Fibroblast of lung (primary cell): ENCODE results near the gene LRFN2. TPM values are rescaled to one million over a fixed set of nuclear protein-coding genes. Genes with fewer than 3 reads are reported as not detected.

ENCODE experiments used
- DNase-seq, 2 donors: peaks; one replicate each; pipeline versions ENCODE4 v3.0.0 to v3.0.0-alpha.2; 2010; ENCODE audit warnings: low read depth in 2 of 2
- H2AFZ ChIP-seq: 2 replicates; pipeline ENCODE4 v1.5.1; 2012; ENCODE audit warnings: low read length, control low read depth, inconsistent platforms
- H3K27ac ChIP-seq: 2 replicates; pipeline ENCODE4 v1.5.1; 2011; ENCODE audit warnings: low read length, control low read depth; ENCODE audit not compliant: insufficient read depth
- H3K27me3 ChIP-seq: 2 replicates; pipeline ENCODE4 v1.5.1; 2011; ENCODE audit warnings: mild to moderate bottlenecking, low read length; ENCODE audit not compliant: control insufficient read depth, insufficient read depth
- H3K36me3 ChIP-seq: 2 replicates; pipeline ENCODE4 v1.5.1; 2011; ENCODE audit warnings: low read length; ENCODE audit not compliant: control insufficient read depth, insufficient read depth
- H3K4me1 ChIP-seq: 2 replicates; pipeline ENCODE4 v1.5.1; 2011; ENCODE audit warnings: low read length; ENCODE audit not compliant: control insufficient read depth, insufficient read depth; ENCODE audit errors: extremely low read depth
- H3K4me2 ChIP-seq: 2 replicates; pipeline ENCODE4 v1.5.1; 2011; ENCODE audit warnings: low read length, control low read depth; ENCODE audit not compliant: insufficient read depth; ENCODE audit errors: extremely low read depth
- H3K4me3 ChIP-seq, 4 experiments: fragments of 200-600 bp in 1 of 4; sonication (generic) in 1 of 4; replicated peaks in 1 of 4; 2 replicates each; pipeline ENCODE4 v1.5.1; 2011 to 2016; ENCODE audit warnings: low read length in 4 of 4, low read depth in 3 of 4, mild to moderate bottlenecking in 3 of 4, control low read depth in 2 of 4, inconsistent platforms in 1 of 4, mixed read lengths in 1 of 4; ENCODE audit not compliant: insufficient read depth in 1 of 4; ENCODE audit errors: control extremely low read depth in 1 of 4
- H3K79me2 ChIP-seq: 2 replicates; pipeline ENCODE4 v1.5.1; 2012; ENCODE audit warnings: mild to moderate bottlenecking, low read length, inconsistent platforms; ENCODE audit not compliant: control insufficient read depth, insufficient read depth
- H3K9ac ChIP-seq: 2 replicates; pipeline ENCODE4 v1.5.1; 2011; ENCODE audit warnings: mild to moderate bottlenecking, low read length, control low read depth; ENCODE audit not compliant: insufficient read depth
- H3K9me3 ChIP-seq: 2 replicates; pipeline ENCODE4 v1.5.1; 2012; ENCODE audit warnings: low read depth, low read length; ENCODE audit not compliant: control insufficient read depth, insufficient read depth
- H4K20me1 ChIP-seq: 2 replicates; pipeline ENCODE4 v1.5.1; 2011; ENCODE audit warnings: low read length; ENCODE audit not compliant: control insufficient read depth, insufficient read depth; ENCODE audit errors: extremely low read depth
- EZH2 ChIP-seq: IDR thresholded peaks from 2 replicates; pipeline ENCODE4 v1.5.1; 2012; ENCODE audit warnings: low read length, control low read depth, mild to moderate bottlenecking; ENCODE audit errors: missing control alignments
- polyA plus RNA-seq, 2 donors: library from polyadenylated mRNA; depleted of rRNA in 1 of 2; stranded (reverse) in 1 of 2; unstranded in 1 of 2; fragments of >200 nt; gene quantifications; 2 replicates each; pipeline ENCODE4 v1.2.1, GENCODE V29; 2011 to 2012; ENCODE audit warnings: missing spikeins in 1 of 2
- total RNA-seq: library from RNA; depleted of rRNA; stranded (reverse); fragments of >200 nt; gene quantifications from 2 replicates; pipeline ENCODE4 v1.2.1, GENCODE V29; 2014
- TF ChIP-seq, protein P1 (sequence below), 2 donors: IDR thresholded peaks in 1 of 2; conservative IDR thresholded peaks in 1 of 2; 1 replicate in 1 of 2; 2 replicates in 1 of 2; pipeline ENCODE4 v1.5.1; 2011 to 2012; ENCODE audit warnings: low read length in 2 of 2, control low read depth in 1 of 2, inconsistent platforms in 1 of 2, low read depth in 1 of 2, mild to moderate bottlenecking in 1 of 2

Gene LRFN2
- total and polyA plus RNA-seq, 2 donors (not counting 1 experiment from before 2014, with no cell fraction given) = not detected

DNA sequence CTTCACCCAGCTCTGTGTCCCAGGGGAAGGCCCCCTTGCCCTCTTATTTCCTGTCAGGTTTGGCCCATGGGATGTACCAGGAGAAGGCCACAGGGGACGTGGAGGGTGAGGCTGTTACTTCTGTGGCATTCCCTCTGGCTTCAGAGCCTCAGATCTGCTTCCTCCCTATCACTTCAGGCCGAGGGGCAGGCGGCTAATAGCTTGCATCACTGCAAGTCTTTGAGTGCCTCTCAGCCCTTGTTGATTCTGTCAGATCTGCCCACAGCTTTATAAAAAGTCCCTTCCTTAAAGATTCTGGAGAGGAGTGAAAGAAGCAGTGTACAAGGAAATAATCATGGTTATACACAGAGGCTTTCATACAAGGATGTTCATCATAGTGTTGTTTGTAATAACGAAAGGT, 86.9 kb downstream of the LRFN2 start:
- TF ChIP-seq EZH2 = no peak
- TF ChIP-seq, protein P1, sequence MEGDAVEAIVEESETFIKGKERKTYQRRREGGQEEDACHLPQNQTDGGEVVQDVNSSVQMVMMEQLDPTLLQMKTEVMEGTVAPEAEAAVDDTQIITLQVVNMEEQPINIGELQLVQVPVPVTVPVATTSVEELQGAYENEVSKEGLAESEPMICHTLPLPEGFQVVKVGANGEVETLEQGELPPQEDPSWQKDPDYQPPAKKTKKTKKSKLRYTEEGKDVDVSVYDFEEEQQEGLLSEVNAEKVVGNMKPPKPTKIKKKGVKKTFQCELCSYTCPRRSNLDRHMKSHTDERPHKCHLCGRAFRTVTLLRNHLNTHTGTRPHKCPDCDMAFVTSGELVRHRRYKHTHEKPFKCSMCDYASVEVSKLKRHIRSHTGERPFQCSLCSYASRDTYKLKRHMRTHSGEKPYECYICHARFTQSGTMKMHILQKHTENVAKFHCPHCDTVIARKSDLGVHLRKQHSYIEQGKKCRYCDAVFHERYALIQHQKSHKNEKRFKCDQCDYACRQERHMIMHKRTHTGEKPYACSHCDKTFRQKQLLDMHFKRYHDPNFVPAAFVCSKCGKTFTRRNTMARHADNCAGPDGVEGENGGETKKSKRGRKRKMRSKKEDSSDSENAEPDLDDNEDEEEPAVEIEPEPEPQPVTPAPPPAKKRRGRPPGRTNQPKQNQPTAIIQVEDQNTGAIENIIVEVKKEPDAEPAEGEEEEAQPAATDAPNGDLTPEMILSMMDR (conservative IDR thresholded peaks at IDR 0.05 in 1 of 2, IDR thresholded peaks at IDR 0.05 in 1 of 2; ENCODE audit: low read depth in 1 of 2, low read length in 2 of 2) = no peak
- Histone ChIP-seq H3K27ac (no peak overlapping the region), H3K9me3 (no peaks in the 10 kb centered on the region), H3K4me3 (no peak overlapping the region), H3K9ac (no peak overlapping the region), H4K20me1 (no peaks in the 10 kb centered on the region), H3K27me3 (no peaks in the 10 kb centered on the region), H2AFZ (no peak overlapping the region), H3K4me1 (no peaks in the 10 kb centered on the region), H3K36me3 (no peaks in the 10 kb centered on the region), H3K79me2 (no peaks in the 10 kb centered on the region), H3K4me2 (no peak overlapping the region)
- no peak for DNase-seq

GRCh38 chr6:40499215-40499614, 87.9 kb downstream of the LRFN2 start:
- Histone ChIP-seq H3K4me1 (no peaks in the 10 kb centered on the region), H3K79me2 (no peaks in the 10 kb centered on the region), H3K9ac (no peak overlapping the region), H2AFZ (no peak overlapping the region), H3K27ac (no peak overlapping the region), H3K27me3 (no peaks in the 10 kb centered on the region), H4K20me1 (no peaks in the 10 kb centered on the region), H3K36me3 (no peaks in the 10 kb centered on the region), H3K9me3 (no peaks in the 10 kb centered on the region), H3K4me3 (no peak overlapping the region), H3K4me2 (no peak overlapping the region)
- no peak for DNase-seq
- TF ChIP-seq, protein P1 (conservative IDR thresholded peaks at IDR 0.05 in 1 of 2, IDR thresholded peaks at IDR 0.05 in 1 of 2; ENCODE audit: low read depth in 1 of 2, low read length in 2 of 2) = no peak
- TF ChIP-seq EZH2 = no peak

DNA sequence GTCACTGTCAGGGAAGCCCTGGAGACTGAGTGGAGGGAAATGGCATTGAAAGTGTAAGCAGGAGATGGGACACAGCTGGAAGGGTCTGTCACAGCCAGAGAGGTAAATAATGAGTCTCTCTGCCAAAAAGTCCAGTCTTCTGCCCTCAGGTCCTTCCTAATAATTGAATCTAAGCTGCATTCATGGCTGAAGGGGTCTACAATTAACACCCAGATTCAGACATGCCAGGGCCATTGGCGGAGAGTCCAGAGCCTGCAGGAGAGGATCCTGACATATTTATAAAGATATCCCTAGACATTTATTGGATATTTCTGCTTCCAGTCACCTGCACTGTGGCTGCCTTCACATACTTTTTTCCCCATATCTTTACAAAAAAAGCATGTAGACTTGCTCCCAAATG, 89.0 kb downstream of the LRFN2 start:
- H3K27ac ChIP-seq = no peak overlapping the region
- H3K79me2 ChIP-seq = no peaks in the 10 kb centered on the region
- H3K27me3 ChIP-seq = no peaks in the 10 kb centered on the region
- no peaks in the 10 kb centered on the region for H3K36me3 ChIP-seq
- H3K4me3 ChIP-seq = no peak overlapping the region
- H2AFZ ChIP-seq = no peak overlapping the region
- DNase-seq = no peak
- no peaks in the 10 kb centered on the region for H3K9me3 ChIP-seq
- no peaks in the 10 kb centered on the region for H3K4me1 ChIP-seq
- TF ChIP-seq EZH2 = no peak
- TF ChIP-seq, protein P1 (conservative IDR thresholded peaks at IDR 0.05 in 1 of 2, IDR thresholded peaks at IDR 0.05 in 1 of 2; ENCODE audit: low read depth in 1 of 2, low read length in 2 of 2) = no peak
- H3K9ac ChIP-seq = no peak overlapping the region
- H4K20me1 ChIP-seq = no peaks in the 10 kb centered on the region
- H3K4me2 ChIP-seq = no peak overlapping the region
